ENCODE results near the gene DCD.
"Not testable (repeated sequence)": the region's sequence is repeated elsewhere in the genome, so short reads cannot be mapped to it uniquely, and the experiment has no call there.

DNA sequence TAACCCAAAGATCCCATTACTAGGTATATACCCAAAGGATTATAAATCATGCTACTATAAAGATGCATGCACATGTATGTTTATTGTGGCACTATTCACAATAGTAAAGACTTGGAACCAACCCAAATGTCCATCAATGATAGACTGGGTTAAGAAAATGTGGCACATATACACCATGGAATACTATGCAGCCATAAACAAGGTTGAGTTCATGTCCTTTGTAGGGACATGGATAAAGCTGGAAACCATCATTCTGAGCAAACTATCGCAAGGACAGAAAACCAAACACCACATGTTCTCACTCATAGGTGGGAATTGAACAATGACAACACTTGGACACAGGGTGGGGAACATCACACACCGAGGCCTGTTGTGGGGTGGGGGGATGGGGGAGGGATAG is 9.1 kb downstream of the DCD start:
- TF ChIP-seq, protein P1, sequence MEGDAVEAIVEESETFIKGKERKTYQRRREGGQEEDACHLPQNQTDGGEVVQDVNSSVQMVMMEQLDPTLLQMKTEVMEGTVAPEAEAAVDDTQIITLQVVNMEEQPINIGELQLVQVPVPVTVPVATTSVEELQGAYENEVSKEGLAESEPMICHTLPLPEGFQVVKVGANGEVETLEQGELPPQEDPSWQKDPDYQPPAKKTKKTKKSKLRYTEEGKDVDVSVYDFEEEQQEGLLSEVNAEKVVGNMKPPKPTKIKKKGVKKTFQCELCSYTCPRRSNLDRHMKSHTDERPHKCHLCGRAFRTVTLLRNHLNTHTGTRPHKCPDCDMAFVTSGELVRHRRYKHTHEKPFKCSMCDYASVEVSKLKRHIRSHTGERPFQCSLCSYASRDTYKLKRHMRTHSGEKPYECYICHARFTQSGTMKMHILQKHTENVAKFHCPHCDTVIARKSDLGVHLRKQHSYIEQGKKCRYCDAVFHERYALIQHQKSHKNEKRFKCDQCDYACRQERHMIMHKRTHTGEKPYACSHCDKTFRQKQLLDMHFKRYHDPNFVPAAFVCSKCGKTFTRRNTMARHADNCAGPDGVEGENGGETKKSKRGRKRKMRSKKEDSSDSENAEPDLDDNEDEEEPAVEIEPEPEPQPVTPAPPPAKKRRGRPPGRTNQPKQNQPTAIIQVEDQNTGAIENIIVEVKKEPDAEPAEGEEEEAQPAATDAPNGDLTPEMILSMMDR (IDR thresholded peaks at IDR 0.05 in 2 of 3, conservative IDR thresholded peaks at IDR 0.05 in 1 of 3; ENCODE audit: control insufficient read depth in 2 of 3, extremely low read depth in 1 of 3, insufficient read depth in 1 of 3, low read depth in 3 of 3, low read length in 3 of 3) = not testable (repeated sequence)
- not testable (repeated sequence) for TF ChIP-seq MYC (IDR thresholded peaks at IDR 0.05; ENCODE audit: insufficient read depth, insufficient read length, insufficient replicate concordance, low read length, severe bottlenecking); POU2F2 (IDR thresholded peaks at IDR 0.05; ENCODE audit: borderline replicate concordance, low read depth, low read length); EZH2 (IDR thresholded peaks at IDR 0.05; ENCODE audit: borderline replicate concordance, control insufficient read depth, low read depth, low read length)
